Psoas muscle (tissue), 8 donors: ENCODE data around the gene SFRP2. TPM values are rescaled to one million over a fixed set of nuclear protein-coding genes. Genes with fewer than 3 reads are reported as not detected.

ENCODE experiments used
- ATAC-seq, 4 donors: fragments of 200-7000 bp; cut with Tn5 transposase; one replicate each; pipeline ENCODE4 v1.9.1; 2020; ENCODE audit warnings: moderate library complexity in 3 of 4, mild to moderate bottlenecking in 2 of 4
- DNase-seq, 2 donors: peaks; one replicate each; pipeline ENCODE4 v3.0.0-alpha.2; 2020
- H3K27ac ChIP-seq: fragments of 200-600 bp; one replicate; pipeline ENCODE4 v1.8.0; 2022
- H3K27me3 ChIP-seq, 3 donors: fragments of 200-600 bp in 1 of 3; one replicate each; pipeline versions ENCODE4 v1.6.1 to v1.8.0; 2013 to 2022; ENCODE audit warnings: low read length in 2 of 3, mild to moderate bottlenecking in 2 of 3, moderate library complexity in 1 of 3; ENCODE audit not compliant: insufficient read depth in 3 of 3
- H3K36me3 ChIP-seq, 2 donors: fragments of 200-600 bp in 1 of 2; one replicate each; pipeline versions ENCODE4 v1.6.1 to v1.8.0; 2013 to 2022; ENCODE audit warnings: low read depth in 1 of 2, mild to moderate bottlenecking in 1 of 2, moderate library complexity in 1 of 2; ENCODE audit not compliant: insufficient read depth in 1 of 2
- H3K4me1 ChIP-seq: fragments of 200-600 bp; one replicate; pipeline ENCODE4 v1.8.0; 2022
- H3K4me3 ChIP-seq: fragments of 200-600 bp; one replicate; pipeline ENCODE4 v1.8.0; 2022; ENCODE audit warnings: mild to moderate bottlenecking
- H3K9me3 ChIP-seq: fragments of 200-600 bp; one replicate; pipeline ENCODE4 v1.8.0; 2022
- WGBS, 3 donors: extraction: QIAGEN DNeasy Blood & Tissue Kit; methylation state at CpG; one replicate each; pipeline versions ENCODE4 v1.1.6 to v1.1.7; 2013; 5-methylcytosine and 5-hydroxymethylcytosine counted together
- intact Hi-C, 2 donors: fragments of 100-400 bp; cut with DNase I; formaldehyde crosslinking; loops; one replicate each; pipeline versions ENCODE4 v1.11.0 to v1.14.2; 2022
- polyA plus RNA-seq, 3 donors: library from polyadenylated mRNA; stranded (reverse); fragments of 200-250 nt; gene quantifications; one replicate each; pipeline ENCODE4 v1.2.3, GENCODE V29; 2013
- total RNA-seq, 4 donors: library from RNA; stranded (reverse); fragmentation: NEBNext Ultra II Directional in 2 of 4; extraction: Animal tissue kit (Norgen Biotek cat#: 25700) in 2 of 4; gene quantifications; one replicate each; pipeline versions ENCODE4 v1.2.1 to v1.2.4, GENCODE V29; 2021 to 2023
- TF ChIP-seq, protein P1 (sequence below): fragments of 200-600 bp; IDR thresholded peaks from one replicate; pipeline ENCODE4 v1.8.0; 2022; ENCODE audit warnings: antibody characterized with exemption
- donor health status: healthy with polysubstance abuse.
- donor health status: DM: no; HTN: no; CAD: no; lungs with moderate emphysema.
- donor health status: Bipolar disorder and iron deficiency.
- donor health status: healthy.
- donor health status: DM: yes; HTN: yes; CAD: no.
- donor health status: DM: no; HTN: no; CAD: no.
- donor health status: DM: no; HTN: no; CAD: no.
- donor health status: DM: yes; HTN: yes; CAD: no.

SFRP2 gene
- total and polyA plus RNA-seq, 7 donors = 0.25 to 9.5 (median 2.2) TPM

DNA sequence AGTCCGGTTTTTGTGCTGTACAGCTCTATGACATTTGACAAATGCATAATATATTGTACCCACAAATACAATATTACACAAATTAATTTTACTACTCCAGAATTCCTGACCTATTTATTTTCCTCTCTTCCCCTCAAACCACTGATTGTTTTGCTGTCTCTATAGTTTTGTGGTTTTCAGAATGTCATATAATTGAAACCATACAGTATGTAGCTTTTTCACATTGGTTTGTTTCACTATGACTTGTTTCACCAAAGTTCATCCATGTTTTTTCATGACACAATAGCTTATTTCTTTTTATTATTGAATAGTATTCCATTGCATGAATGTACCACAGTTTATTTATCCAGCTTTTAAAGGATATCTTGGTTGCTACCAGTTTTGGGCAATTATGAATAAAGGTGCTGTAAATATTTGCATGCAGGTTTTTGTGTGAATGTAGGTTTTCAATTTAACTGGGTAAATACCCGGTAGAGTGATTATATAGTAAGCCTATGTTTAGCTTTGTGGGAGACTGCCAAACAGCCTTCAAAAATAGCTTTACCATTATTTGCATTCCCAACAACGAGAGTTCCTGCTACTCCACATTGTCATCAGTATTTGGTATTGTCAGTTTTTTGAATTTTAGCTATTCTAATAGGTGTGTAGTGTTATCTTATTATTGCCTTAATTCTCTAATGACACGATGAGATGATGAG, 55.0 kb downstream of the SFRP2 start:
- H3K27ac ChIP-seq = no peak overlapping the region
- TF ChIP-seq, protein P1, sequence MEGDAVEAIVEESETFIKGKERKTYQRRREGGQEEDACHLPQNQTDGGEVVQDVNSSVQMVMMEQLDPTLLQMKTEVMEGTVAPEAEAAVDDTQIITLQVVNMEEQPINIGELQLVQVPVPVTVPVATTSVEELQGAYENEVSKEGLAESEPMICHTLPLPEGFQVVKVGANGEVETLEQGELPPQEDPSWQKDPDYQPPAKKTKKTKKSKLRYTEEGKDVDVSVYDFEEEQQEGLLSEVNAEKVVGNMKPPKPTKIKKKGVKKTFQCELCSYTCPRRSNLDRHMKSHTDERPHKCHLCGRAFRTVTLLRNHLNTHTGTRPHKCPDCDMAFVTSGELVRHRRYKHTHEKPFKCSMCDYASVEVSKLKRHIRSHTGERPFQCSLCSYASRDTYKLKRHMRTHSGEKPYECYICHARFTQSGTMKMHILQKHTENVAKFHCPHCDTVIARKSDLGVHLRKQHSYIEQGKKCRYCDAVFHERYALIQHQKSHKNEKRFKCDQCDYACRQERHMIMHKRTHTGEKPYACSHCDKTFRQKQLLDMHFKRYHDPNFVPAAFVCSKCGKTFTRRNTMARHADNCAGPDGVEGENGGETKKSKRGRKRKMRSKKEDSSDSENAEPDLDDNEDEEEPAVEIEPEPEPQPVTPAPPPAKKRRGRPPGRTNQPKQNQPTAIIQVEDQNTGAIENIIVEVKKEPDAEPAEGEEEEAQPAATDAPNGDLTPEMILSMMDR = no peak
- intact Hi-C loops = no loop called here
- 64 to 71% (median 66%) methylated on average over 4 of the region's 4 CpGs for WGBS, 3 donors
- DNase-seq (no peak), ATAC-seq (no peak)
- H3K9me3 ChIP-seq = no peaks in the 10 kb centered on the region
- no peaks in the 10 kb centered on the region for H3K27me3 ChIP-seq
- no peaks in the 10 kb centered on the region for H3K36me3 ChIP-seq
- H3K4me1 ChIP-seq = no peaks in the 10 kb centered on the region
- H3K4me3 ChIP-seq = no peak overlapping the region

DNA sequence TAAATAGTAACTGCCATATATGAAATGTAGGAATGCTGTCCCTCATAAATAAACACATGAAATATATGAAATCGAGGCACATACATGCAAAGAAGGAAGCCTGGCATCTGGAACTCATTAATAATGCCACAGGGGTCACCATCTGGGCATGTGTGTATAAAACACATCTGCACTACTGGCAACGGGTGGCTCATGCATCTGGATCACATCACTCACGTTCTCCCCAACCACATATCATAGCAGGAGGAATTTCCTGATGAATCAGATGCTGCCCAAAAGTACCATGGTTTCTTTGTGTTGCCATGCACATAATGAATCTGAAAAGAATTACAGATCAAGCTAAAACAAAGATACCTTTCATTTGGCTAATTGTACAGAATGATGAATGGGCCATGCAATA, 57.6 kb downstream of the SFRP2 start:
- intact Hi-C loops = no loop called here
- Histone ChIP-seq H3K27ac (no peak overlapping the region), H3K4me3 (no peak overlapping the region), H3K4me1 (no peaks in the 10 kb centered on the region), H3K27me3 (no peaks in the 10 kb centered on the region), H3K36me3 (no peaks in the 10 kb centered on the region), H3K9me3 (no peaks in the 10 kb centered on the region)
- ATAC-seq (no peak), DNase-seq (no peak)
- TF ChIP-seq, protein P1 = no peak
- 6 to 7% (median 6%) methylated on average over 3 of the region's 3 CpGs for WGBS, 3 donors

Other genes starting within 250 kb of the SFRP2 start
- gene TLR2, start 104.8 kb downstream of the SFRP2 start, total RNA-seq = 1 to 10 TPM; 1.8 to 3.7 (median 2.5) TPM
- 1 to 10 TPM in 1 of 3 donors, under 1 TPM in 2; 0.42 to 1.8 (median 0.44) TPM for gene TLR2, start 104.8 kb downstream of the SFRP2 start, polyA plus RNA-seq
- not detected for gene RNF175, start 29.1 kb downstream of the SFRP2 start, total RNA-seq
- gene RNF175, start 29.1 kb downstream of the SFRP2 start, polyA plus RNA-seq = under 1 TPM in 2 of 3 donors, not detected in 1; 0.05 to 0.07 TPM